K562 (cell line): Measurements from ENCODE around the gene DENND5B.

ENCODE experiments used
- CTCF ChIP-seq, 3 experiments: IDR thresholded peaks in 2 of 3; conservative IDR thresholded peaks in 1 of 3; 2 replicates each; pipeline ENCODE4 v1.5.1; 2011 to 2012; ENCODE audit warnings: low read length in 3 of 3, mild to moderate bottlenecking in 3 of 3, control low read depth in 2 of 3, improper control_type of control experiment in 1 of 3, inconsistent platforms in 1 of 3, low read depth in 1 of 3, mixed read lengths in 1 of 3, moderate library complexity in 1 of 3; ENCODE audit not compliant: insufficient read depth in 2 of 3
- ELF4 ChIP-seq: fragments of 450-650 bp; formaldehyde crosslinking; IDR thresholded peaks from 2 replicates; pipeline ENCODE4 v1.4.0; 2022; ENCODE audit warnings: missing genetic modification characterization
- ESRRA ChIP-seq: fragments of 450-650 bp; IDR thresholded peaks from 2 replicates; pipeline ENCODE4 v1.6.1; 2014; ENCODE audit warnings: low read depth, mild to moderate bottlenecking, moderate library complexity, borderline replicate concordance
- ETV5 ChIP-seq: sonication (generic); formaldehyde crosslinking; IDR thresholded peaks from 2 replicates; pipeline ENCODE4 v1.4.0; 2020; ENCODE audit warnings: low read depth, mild to moderate bottlenecking, missing genetic modification reagents
- KLF6 ChIP-seq: fragments of 250-450 bp; sonication (Bioruptor Pico); IDR thresholded peaks from 2 replicates; pipeline ENCODE4 v1.4.0; 2020; ENCODE audit warnings: mild to moderate bottlenecking, moderate library complexity, borderline replicate concordance
- LARP7 ChIP-seq: fragments of 450-650 bp; IDR thresholded peaks from 2 replicates; pipeline ENCODE4 v1.6.1; 2016
- NCOA2 ChIP-seq, 2 experiments: fragments of 450-650 bp; IDR thresholded peaks; 2 replicates each; pipeline ENCODE4 v1.6.1; 2018; ENCODE audit warnings: mild to moderate bottlenecking in 2 of 2, moderate library complexity in 1 of 2; ENCODE audit not compliant: partially characterized antibody in 2 of 2
- RBM22 ChIP-seq: fragments of 200-400 bp; formaldehyde crosslinking; IDR thresholded peaks from 2 replicates; pipeline ENCODE4 v1.6.1; 2018; ENCODE audit warnings: low read length, low read depth; ENCODE audit not compliant: poor library complexity, severe bottlenecking
- RNF219 ChIP-seq: fragments of 250-450 bp; sonication (Bioruptor Pico); IDR thresholded peaks from 2 replicates; pipeline ENCODE4 v1.5.0; 2022; ENCODE audit warnings: mild to moderate bottlenecking
- SRF ChIP-seq, 2 experiments: fragments of 250-450, 450-650 bp in 1 of 2; sonication (Bioruptor Pico) in 1 of 2; sonication (generic) in 1 of 2; formaldehyde crosslinking; IDR thresholded peaks; 2 replicates each; pipeline versions ENCODE4 v1.5.0 to v1.5.1; 2020 to 2022; ENCODE audit warnings: mild to moderate bottlenecking in 1 of 2, missing genetic modification reagents in 1 of 2
- TBL1XR1 ChIP-seq, 2 experiments: IDR thresholded peaks; 2 replicates each; pipeline ENCODE4 v1.6.1; 2012; ENCODE audit warnings: improper control_type of control experiment in 2 of 2, low read length in 2 of 2, mild to moderate bottlenecking in 1 of 2
- TCF7L2 ChIP-seq: fragments of 150-350 bp; IDR thresholded peaks from 2 replicates; pipeline ENCODE4 v1.6.1; 2016; ENCODE audit warnings: low read depth, mild to moderate bottlenecking, low read length, moderate library complexity

- TF ChIP-seq RNF219 (CRISPR knock-in tag) (no peak), LARP7 (no peak), NCOA2 (IDR thresholded peaks at IDR 0.05; ENCODE audit: partially characterized antibody in 2 of 2) (no peak), ESRRA (no peak), TCF7L2 (no peak), ELF4 (CRISPR knock-in tag) (no peak), SRF (CRISPR knock-in tag; IDR thresholded peaks at IDR 0.05) (no peak), CTCF (IDR thresholded peaks at IDR 0.05 in 2 of 3, conservative IDR thresholded peaks at IDR 0.05 in 1 of 3; ENCODE audit: insufficient read depth in 2 of 3, low read depth in 1 of 3, low read length in 3 of 3) (no peak), RBM22 (no peak), TBL1XR1 (IDR thresholded peaks at IDR 0.05; ENCODE audit: low read length in 2 of 2) (no peak), KLF6 (CRISPR knock-in tag) (no peak), ETV5 (no peak)
Observed at GRCh38 chr12:31407562-31407961, 183.4 kb downstream of the DENND5B start.
